ENCODE measurements around the gene GRK3.

DNA sequence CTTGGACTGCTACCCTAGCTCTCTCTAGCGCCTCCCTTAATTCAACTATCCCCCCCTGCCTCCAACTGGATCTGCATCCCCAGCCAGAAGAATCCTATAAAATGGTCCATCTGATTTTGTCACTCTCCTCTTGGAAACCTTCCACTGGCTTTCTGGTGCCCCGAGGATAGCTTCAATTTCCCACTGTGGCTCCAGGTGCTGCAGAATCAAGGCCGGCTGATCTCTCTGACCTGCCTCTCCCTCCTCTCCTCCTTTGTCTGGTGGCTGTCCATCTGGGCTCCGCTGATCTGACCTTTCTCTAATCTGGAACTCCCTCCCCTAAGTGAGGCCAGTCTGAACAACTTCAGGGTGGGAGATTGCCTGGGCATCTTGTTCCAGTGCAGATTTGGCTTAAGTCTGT, 6.1 kb upstream of the GRK3 start:
- TF ChIP-seq, protein P1, sequence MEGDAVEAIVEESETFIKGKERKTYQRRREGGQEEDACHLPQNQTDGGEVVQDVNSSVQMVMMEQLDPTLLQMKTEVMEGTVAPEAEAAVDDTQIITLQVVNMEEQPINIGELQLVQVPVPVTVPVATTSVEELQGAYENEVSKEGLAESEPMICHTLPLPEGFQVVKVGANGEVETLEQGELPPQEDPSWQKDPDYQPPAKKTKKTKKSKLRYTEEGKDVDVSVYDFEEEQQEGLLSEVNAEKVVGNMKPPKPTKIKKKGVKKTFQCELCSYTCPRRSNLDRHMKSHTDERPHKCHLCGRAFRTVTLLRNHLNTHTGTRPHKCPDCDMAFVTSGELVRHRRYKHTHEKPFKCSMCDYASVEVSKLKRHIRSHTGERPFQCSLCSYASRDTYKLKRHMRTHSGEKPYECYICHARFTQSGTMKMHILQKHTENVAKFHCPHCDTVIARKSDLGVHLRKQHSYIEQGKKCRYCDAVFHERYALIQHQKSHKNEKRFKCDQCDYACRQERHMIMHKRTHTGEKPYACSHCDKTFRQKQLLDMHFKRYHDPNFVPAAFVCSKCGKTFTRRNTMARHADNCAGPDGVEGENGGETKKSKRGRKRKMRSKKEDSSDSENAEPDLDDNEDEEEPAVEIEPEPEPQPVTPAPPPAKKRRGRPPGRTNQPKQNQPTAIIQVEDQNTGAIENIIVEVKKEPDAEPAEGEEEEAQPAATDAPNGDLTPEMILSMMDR (IDR thresholded peaks at IDR 0.05 in 4 of 5, conservative IDR thresholded peaks at IDR 0.05 in 1 of 5) = no peak
- no peak for TF ChIP-seq POLR2A (IDR thresholded peaks at IDR 0.05)

Measured in gastrocnemius medialis (tissue), 4 donors.